Activated CD4-positive, alpha-beta T cell treated with anti-CD3 and anti-CD28 coated beads for 36 hours (primary cell): ENCODE data around the gene SFXN1. TPM values are rescaled to one million over a fixed set of nuclear protein-coding genes. Genes with fewer than 3 reads are reported as not detected.

Source experiments
- ATAC-seq: fragments of 200-7000 bp; cut with Tn5 transposase; one replicate; pipeline ENCODE4 v1.10.0; 2021; ENCODE audit warnings: mild to moderate bottlenecking, moderate library complexity
- CTCF ChIA-PET: fragments of 350-600 bp; sonication (Branson Sonifier 250); formaldehyde crosslinking; loops from one replicate; lab custom pipeline; 2021; ENCODE audit warnings: antibody characterized with exemption; lab: Charles Lee
- POLR2A ChIA-PET: fragments of 350-600 bp; sonication (Branson Sonifier 250); formaldehyde crosslinking; loops from one replicate; lab custom pipeline; 2021; ENCODE audit warnings: antibody characterized with exemption, inconsistent platforms; lab: Charles Lee
- DNase-seq: peaks from one replicate; pipeline ENCODE4 v3.0.0-alpha.2; 2020
- H3K27ac Mint-ChIP-seq: one replicate; pipeline ENCODE4 v1.8.0; 2021; ENCODE audit warnings: mixed read lengths
- H3K27me3 Mint-ChIP-seq: one replicate; pipeline ENCODE4 v1.8.0; 2021; ENCODE audit warnings: mixed read lengths
- H3K36me3 Mint-ChIP-seq: one replicate; pipeline ENCODE4 v1.8.0; 2021; ENCODE audit warnings: low read depth, mixed read lengths
- H3K4me1 Mint-ChIP-seq: one replicate; pipeline ENCODE4 v1.8.0; 2021; ENCODE audit warnings: mixed read lengths
- H3K4me3 Mint-ChIP-seq: one replicate; pipeline ENCODE4 v1.8.0; 2021; ENCODE audit warnings: mild to moderate bottlenecking, moderate library complexity, mixed read lengths
- H3K9me3 Mint-ChIP-seq: one replicate; pipeline ENCODE4 v1.8.0; 2021; ENCODE audit warnings: low read depth, mixed read lengths
- intact Hi-C, 2 experiments: fragments of 100-400 bp; cut with DNase I in 1 of 2; cut with micrococcal nuclease in 1 of 2; formaldehyde crosslinking; loops; one replicate each; pipeline versions ENCODE4 v1.14.2 to v1.15.1; 2022 to 2024; cut with DNase I, micrococcal nuclease
- total RNA-seq, 2 experiments: library from RNA; stranded (reverse); gene quantifications; one replicate each; pipeline ENCODE4 v1.2.3, GENCODE V29; 2021

The SFXN1 gene
- total RNA-seq, 2 experiments from 2014 or later = 322 to 433 TPM

DNA sequence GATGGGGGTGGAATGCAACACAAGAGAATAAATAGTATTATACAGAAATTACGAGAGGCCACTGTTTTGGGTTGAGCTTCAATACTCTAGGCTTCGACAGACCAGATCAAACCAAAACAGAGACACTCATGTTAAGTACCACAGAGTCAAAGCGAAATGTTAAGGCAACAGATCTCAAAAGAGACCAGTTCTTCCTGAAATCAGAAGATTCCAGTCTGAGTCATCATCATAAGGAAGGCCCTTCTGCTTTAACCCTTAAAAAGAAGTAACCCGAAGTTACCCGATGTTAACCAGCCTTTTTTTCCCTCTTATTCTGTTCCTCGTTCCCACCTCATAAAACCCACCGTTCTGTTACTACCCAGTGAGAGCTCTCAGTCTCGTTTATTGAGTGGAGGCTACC lies 75.9 kb downstream of the SFXN1 start:
- CTCF ChIA-PET = interaction anchor here (1.9 kb wide), 1 partner anchor 19 kb away, joined by 4 read pairs; no protein-coding TSS in a partner anchor

DNA sequence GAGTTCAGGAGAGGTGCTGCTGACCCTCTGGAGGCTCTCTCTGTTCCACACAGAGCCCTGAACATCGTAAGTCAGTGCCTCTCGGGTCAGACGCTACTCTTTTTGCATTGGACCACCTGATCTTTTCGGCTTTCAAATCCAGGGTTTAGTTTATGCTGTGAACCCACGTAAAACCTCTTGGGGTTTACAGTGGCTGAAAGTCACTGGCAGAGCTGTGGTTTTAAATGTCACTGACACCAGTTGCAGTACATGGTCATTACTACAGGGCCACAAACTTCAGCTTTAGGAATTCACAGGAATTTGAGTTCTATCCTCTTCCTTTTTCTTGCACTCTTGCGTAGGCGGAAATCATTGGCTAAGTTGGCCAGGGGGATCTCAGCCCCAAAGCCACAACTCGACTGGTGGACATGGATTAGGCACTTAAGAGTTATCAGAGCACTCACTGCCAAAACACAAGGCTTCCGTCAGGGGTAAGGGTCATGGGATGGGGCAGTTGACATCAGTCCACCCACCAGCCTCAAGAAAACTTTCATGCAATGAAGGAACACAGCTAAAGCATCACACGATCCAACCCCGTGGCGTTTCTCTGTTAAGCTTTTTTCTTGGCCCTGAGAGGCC lies 76.9 kb downstream of the SFXN1 start:
- H3K27me3 Mint-ChIP-seq = peaks cover 4% of the 10 kb centered on the region
- H3K9me3 Mint-ChIP-seq = no peaks in the 10 kb centered on the region
- no peaks in the 10 kb centered on the region for H3K4me1 Mint-ChIP-seq
- H3K36me3 Mint-ChIP-seq = no peaks in the 10 kb centered on the region
- no peak for ATAC-seq
- H3K27ac Mint-ChIP-seq = no peak overlapping the region
- H3K4me3 Mint-ChIP-seq = no peak overlapping the region
- CTCF ChIA-PET = interaction anchor here (2.0 kb wide), 1 partner anchor 21 kb away, joined by 7 read pairs; no protein-coding TSS in a partner anchor
- DNase-seq = no peak
- intact Hi-C loops = no loop called here
- POLR2A ChIA-PET = no interaction called here

More for the DNA sequence above, 75.9 kb downstream of the SFXN1 start:
- Mint-ChIP-seq H3K9me3 (no peaks in the 10 kb centered on the region), H3K27me3 (peaks cover 4% of the 10 kb centered on the region), H3K4me3 (no peak overlapping the region), H3K27ac (no peak overlapping the region), H3K36me3 (no peaks in the 10 kb centered on the region), H3K4me1 (no peaks in the 10 kb centered on the region)
- intact Hi-C loops = no loop called here
- ATAC-seq (no peak), DNase-seq (no peak)
- POLR2A ChIA-PET = no interaction called here

DNA sequence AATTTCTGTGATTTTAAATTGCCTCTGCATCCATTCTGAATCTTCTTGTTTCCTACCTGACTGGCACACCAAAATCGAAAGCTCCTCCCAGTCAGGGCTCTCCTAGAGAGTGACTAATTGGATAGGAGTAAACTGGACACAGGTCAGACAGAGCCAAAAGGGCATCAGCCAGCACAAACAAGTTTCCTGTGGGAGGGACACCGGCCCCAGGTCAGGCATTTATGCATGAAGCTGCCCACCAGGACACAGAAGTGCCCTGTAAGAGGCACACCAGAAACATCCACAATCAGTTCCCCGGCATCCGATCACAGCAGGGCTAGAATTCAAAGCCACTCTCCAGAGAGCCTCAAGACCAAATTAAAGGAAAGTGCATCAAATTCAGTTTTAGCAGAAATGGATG lies 78.4 kb downstream of the SFXN1 start:
- DNase-seq = no peak
- Mint-ChIP-seq H3K27me3 (peaks cover 4% of the 10 kb centered on the region), H3K4me1 (no peaks in the 10 kb centered on the region), H3K36me3 (no peaks in the 10 kb centered on the region), H3K9me3 (no peaks in the 10 kb centered on the region), H3K4me3 (no peak overlapping the region), H3K27ac (no peak overlapping the region)
- CTCF ChIA-PET = interaction anchor here (0.9 to 2.0 kb wide), 4 partner anchors 8 to 93 kb away, joined by 3 to 7 read pairs (median 4); no protein-coding TSS in a partner anchor
- POLR2A ChIA-PET = no interaction called here
- no peak for ATAC-seq
- intact Hi-C loops = no loop called here

DNA sequence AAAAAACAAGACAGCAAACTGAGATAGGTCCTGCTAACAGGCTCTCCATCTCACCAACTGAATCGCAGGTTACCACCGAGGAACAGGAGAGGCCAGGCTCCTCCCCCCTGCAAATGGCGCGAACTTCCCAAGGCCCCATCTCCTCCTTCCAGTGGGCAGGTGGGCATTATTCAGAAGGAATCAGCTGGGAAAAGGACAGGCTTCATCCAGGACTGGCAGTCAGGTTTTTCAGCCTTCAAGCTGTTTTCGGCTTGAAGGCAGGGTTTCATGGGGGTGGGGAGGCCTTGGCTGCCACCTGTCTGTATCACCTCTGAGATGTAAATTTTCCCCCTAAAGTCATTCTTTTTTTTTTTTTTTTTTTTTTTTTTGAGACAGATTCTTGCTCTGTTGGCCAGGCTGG lies 79.4 kb downstream of the SFXN1 start:
- no peak overlapping the region for H3K4me3 Mint-ChIP-seq
- no peak overlapping the region for H3K27ac Mint-ChIP-seq
- CTCF ChIA-PET = interaction anchor here (0.7 kb wide), 1 partner anchor 29 kb away, joined by 4 read pairs; no protein-coding TSS in a partner anchor
- POLR2A ChIA-PET = no interaction called here
- intact Hi-C loops = no loop called here
- no peaks in the 10 kb centered on the region for H3K36me3 Mint-ChIP-seq
- peaks cover 4% of the 10 kb centered on the region for H3K27me3 Mint-ChIP-seq
- H3K9me3 Mint-ChIP-seq = no peaks in the 10 kb centered on the region
- DNase-seq (no peak), ATAC-seq (no peak)
- no peaks in the 10 kb centered on the region for H3K4me1 Mint-ChIP-seq

DNA sequence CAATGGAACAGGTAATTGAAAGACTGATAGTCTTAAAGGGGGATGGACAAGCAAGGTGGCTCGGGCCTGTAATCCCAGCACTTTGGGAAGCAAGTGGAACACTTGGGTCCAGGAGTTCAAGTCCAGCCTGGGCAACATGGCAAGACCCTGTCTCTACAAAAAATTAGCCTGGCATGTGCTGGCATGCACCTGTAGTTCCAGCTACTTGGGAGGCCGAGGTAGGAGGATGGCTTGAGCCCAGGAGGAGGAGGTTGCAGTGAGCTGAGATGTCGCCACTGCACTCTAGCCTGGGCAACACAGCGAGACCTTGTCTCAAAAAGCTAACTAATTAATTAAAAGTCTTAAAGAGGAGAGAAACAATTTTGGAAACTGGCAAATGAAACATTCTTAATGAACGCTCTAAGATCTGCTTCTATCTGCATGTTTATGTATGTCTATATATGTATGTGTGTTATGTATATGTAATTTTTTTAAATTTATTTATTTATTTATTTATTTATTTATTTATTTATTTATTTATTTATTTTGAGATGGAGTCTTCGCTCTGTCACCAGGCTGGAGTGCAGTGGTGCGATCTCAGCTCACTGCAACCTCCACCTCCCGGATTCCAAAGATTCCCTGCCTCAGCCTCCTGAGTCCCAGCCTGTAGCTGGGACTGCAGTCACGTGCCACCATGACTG lies 80.6 kb downstream of the SFXN1 start:
- DNase-seq = no peak
- H3K4me1 Mint-ChIP-seq = no peaks in the 10 kb centered on the region
- ChIA-PET CTCF (no interaction called here), POLR2A (no interaction called here)
- no peak overlapping the region for H3K27ac Mint-ChIP-seq
- no peak overlapping the region for H3K4me3 Mint-ChIP-seq
- intact Hi-C loops = no loop called here
- ATAC-seq = no peak
- peaks cover 2% of the 10 kb centered on the region for H3K27me3 Mint-ChIP-seq
- no peaks in the 10 kb centered on the region for H3K9me3 Mint-ChIP-seq
- H3K36me3 Mint-ChIP-seq = no peaks in the 10 kb centered on the region

DNA sequence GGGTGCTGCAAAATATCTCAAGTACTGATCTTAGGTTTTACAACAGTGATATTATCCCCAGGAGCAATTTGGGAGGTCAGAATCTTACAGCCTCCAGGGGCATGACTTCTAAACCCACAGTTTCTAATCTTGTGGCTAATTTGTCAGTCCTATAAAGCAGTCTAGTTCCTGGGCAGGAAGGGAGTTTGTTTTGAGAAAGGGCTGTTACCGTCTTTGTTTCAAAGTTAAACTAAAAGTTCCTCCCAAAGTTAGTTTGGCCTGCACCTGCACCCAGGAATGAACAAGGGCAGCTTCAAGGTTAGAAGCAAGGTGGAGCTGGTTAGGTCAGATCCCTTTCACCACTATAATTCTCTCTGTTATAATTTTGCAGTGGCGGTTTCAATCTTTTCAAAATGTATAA lies 81.7 kb downstream of the SFXN1 start:
- no peak overlapping the region for H3K27ac Mint-ChIP-seq
- DNase-seq (no peak), ATAC-seq (no peak)
- POLR2A ChIA-PET = no interaction called here
- no peaks in the 10 kb centered on the region for H3K4me1 Mint-ChIP-seq
- peaks cover 2% of the 10 kb centered on the region for H3K27me3 Mint-ChIP-seq
- no peaks in the 10 kb centered on the region for H3K9me3 Mint-ChIP-seq
- intact Hi-C loops = no loop called here
- H3K36me3 Mint-ChIP-seq = no peaks in the 10 kb centered on the region
- CTCF ChIA-PET = interaction anchor here (0.6 to 1.0 kb wide), 2 partner anchors 19 to 26 kb away, joined by 3 to 4 read pairs; no protein-coding TSS in a partner anchor
- H3K4me3 Mint-ChIP-seq = no peak overlapping the region

DNA sequence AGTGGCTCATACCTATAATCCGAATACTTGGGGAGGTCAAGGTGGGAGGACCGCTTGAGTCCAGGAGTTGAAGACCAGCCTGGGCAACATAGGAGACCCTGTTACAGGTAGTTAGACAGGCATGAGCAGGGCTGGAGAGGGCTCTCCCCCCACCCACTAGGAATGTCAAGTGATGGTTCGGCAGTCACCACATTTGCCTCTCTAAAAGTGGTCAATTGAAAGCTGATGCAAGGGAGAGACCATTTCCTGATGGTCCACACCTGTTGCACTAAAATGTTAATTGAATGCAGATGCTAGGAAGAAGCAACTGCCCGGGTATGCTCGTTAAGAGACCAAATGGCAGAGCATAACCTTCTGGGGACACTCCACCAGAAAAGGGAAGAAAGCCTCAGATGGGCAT lies 82.7 kb downstream of the SFXN1 start:
- no peak for ATAC-seq
- no peak for DNase-seq
- H3K9me3 Mint-ChIP-seq = no peaks in the 10 kb centered on the region
- no peak overlapping the region for H3K27ac Mint-ChIP-seq
- intact Hi-C loops = no loop called here
- ChIA-PET POLR2A (no interaction called here), CTCF (interaction anchor here (0.7 kb wide), 1 partner anchor 19 kb away, joined by 3 read pairs; no protein-coding TSS in a partner anchor)
- H3K4me3 Mint-ChIP-seq = no peak overlapping the region
- H3K4me1 Mint-ChIP-seq = no peaks in the 10 kb centered on the region
- no peaks in the 10 kb centered on the region for H3K36me3 Mint-ChIP-seq
- peaks cover 2% of the 10 kb centered on the region for H3K27me3 Mint-ChIP-seq

DNA sequence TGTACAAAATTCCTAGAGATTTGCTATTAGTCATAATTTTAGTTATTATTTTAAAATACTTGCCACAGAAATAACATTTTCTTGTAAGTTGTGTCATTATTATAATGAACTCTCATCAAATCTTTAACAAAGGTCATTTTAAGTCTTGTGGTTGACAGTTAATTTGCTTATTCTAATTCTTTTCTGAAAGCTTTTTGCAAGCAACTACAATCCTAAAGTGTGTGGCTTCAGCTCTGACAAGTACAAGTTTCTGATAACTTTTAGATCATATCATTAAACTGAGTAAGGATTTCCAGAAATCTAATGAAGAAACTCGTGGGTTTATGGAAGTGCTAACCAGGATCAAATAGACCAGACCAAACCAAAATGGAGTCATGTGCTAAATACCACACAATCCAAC lies 86.4 kb downstream of the SFXN1 start:
- Mint-ChIP-seq H3K4me3 (no peak overlapping the region), H3K27me3 (no peaks in the 10 kb centered on the region), H3K9me3 (no peaks in the 10 kb centered on the region), H3K36me3 (no peaks in the 10 kb centered on the region), H3K27ac (no peak overlapping the region), H3K4me1 (peaks cover 9% of the 10 kb centered on the region)
- CTCF ChIA-PET = interaction anchor here (0.5 to 1.5 kb wide), 4 partner anchors 8 to 165 kb away, joined by 3 to 4 read pairs (median 3); no protein-coding TSS in a partner anchor
- no peak for ATAC-seq
- intact Hi-C loops = loop anchor here in 1 of 2 experiments (5.0 kb wide), 1 partner anchor 32 kb away; no protein-coding TSS in a partner anchor
- POLR2A ChIA-PET = no interaction called here
- DNase-seq = no peak

DNA sequence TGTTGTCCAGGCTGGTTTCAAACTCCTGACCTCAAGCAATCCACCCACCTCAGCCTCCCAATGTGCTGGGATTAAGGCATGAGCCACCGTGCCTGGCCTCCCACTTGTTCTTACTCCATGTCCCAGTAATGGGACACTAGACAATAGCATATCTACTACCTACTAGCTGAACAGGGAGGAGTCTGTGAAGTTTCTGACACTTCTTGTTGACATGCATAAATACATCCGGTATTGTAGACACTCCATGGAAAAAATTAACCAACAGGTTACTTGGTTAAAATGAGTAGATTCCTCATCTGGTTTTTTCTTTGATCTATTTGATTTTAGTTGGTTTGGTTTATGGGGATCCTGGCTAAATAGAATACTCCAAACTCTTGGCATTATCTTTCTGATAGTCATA lies 88.3 kb downstream of the SFXN1 start:
- POLR2A ChIA-PET = no interaction called here
- CTCF ChIA-PET = interaction anchor here (1.2 to 1.6 kb wide), 2 partner anchors 33 to 110 kb away, joined by 3 read pairs; no protein-coding TSS in a partner anchor

DNA sequence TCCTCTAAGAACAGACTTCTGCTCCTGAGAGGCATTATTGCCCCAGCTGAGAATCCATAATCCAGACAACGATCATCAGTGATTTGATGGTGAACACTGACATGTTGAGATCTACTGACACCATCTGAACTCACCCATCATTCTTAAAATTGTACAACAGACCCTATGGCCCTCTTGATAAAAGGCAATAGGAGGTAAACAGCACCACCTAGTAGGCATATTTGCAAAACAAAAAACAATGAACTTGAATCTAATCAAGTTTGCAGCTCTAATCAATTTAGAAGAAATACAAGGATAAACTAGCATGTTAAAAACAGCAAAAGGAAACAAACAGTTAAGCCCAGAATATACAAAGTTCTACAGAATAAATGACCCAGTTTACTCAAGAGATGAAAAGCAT lies 89.6 kb downstream of the SFXN1 start:
- ChIA-PET CTCF (interaction anchor here (0.6 to 2.0 kb wide), 6 partner anchors 9 to 162 kb away, joined by 3 to 10 read pairs (median 3); no protein-coding TSS in a partner anchor), POLR2A (no interaction called here)
- H3K36me3 Mint-ChIP-seq = no peaks in the 10 kb centered on the region
- ATAC-seq (no peak), DNase-seq (no peak)
- H3K4me1 Mint-ChIP-seq = peaks cover 11% of the 10 kb centered on the region
- H3K9me3 Mint-ChIP-seq = no peaks in the 10 kb centered on the region
- H3K27me3 Mint-ChIP-seq = no peaks in the 10 kb centered on the region
- H3K27ac Mint-ChIP-seq = no peak overlapping the region
- intact Hi-C loops = loop anchor here (1.0 to 5.0 kb wide), 2 partner anchors 34 to 36 kb away; no protein-coding TSS in a partner anchor
- no peak overlapping the region for H3K4me3 Mint-ChIP-seq

More for the DNA sequence above, 88.3 kb downstream of the SFXN1 start:
- DNase-seq = no peak
- H3K27me3 Mint-ChIP-seq = no peaks in the 10 kb centered on the region
- H3K9me3 Mint-ChIP-seq = no peaks in the 10 kb centered on the region
- no peaks in the 10 kb centered on the region for H3K36me3 Mint-ChIP-seq
- no peak overlapping the region for H3K4me3 Mint-ChIP-seq
- H3K27ac Mint-ChIP-seq = no peak overlapping the region
- peak; percentile 49 for ATAC-seq
- H3K4me1 Mint-ChIP-seq = peaks cover 9% of the 10 kb centered on the region
- intact Hi-C loops = loop anchor here in 1 of 2 experiments (5.0 kb wide), 1 partner anchor 34 kb away; no protein-coding TSS in a partner anchor

DNA sequence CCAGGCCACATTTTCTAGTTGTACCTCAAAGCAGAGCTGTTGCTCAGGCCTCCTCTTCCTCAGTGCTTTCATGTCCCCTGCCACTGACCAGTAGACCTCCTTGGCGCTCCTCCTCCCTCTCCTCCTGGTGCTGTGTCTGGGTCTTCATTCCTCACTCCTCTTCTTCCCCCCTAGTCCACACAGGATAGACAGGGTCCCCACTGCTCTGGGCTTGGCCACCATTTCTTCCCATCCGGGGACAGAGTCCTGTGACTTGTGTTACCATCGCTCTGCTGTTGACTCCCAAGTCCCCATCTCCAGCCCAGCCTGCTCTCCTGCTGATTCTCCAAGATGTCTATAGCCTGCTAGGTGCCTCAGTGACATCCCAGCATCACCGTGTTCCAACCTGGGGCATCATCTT lies 91.3 kb downstream of the SFXN1 start:
- DNase-seq (no peak), ATAC-seq (no peak)
- Mint-ChIP-seq H3K27ac (no peak overlapping the region), H3K4me3 (no peak overlapping the region), H3K9me3 (no peaks in the 10 kb centered on the region), H3K4me1 (peaks cover 11% of the 10 kb centered on the region), H3K36me3 (no peaks in the 10 kb centered on the region), H3K27me3 (peaks cover 3% of the 10 kb centered on the region)
- ChIA-PET CTCF (interaction anchor here (1.5 kb wide), 1 partner anchor 36 kb away, joined by 3 read pairs; no protein-coding TSS in a partner anchor), POLR2A (no interaction called here)
- intact Hi-C loops = loop anchor here in 1 of 2 experiments (5.0 kb wide), 1 partner anchor 37 kb away; no protein-coding TSS in a partner anchor
